ENCODE data around the gene PGP. TPM values are rescaled to one million over a fixed set of nuclear protein-coding genes. Genes with fewer than 3 reads are reported as not detected.

PGP gene
- polyA plus RNA-seq, 1 donor (not counting 4 experiments of a cell fraction or from before 2014, with no cell fraction given): 10.3 TPM

DNA sequence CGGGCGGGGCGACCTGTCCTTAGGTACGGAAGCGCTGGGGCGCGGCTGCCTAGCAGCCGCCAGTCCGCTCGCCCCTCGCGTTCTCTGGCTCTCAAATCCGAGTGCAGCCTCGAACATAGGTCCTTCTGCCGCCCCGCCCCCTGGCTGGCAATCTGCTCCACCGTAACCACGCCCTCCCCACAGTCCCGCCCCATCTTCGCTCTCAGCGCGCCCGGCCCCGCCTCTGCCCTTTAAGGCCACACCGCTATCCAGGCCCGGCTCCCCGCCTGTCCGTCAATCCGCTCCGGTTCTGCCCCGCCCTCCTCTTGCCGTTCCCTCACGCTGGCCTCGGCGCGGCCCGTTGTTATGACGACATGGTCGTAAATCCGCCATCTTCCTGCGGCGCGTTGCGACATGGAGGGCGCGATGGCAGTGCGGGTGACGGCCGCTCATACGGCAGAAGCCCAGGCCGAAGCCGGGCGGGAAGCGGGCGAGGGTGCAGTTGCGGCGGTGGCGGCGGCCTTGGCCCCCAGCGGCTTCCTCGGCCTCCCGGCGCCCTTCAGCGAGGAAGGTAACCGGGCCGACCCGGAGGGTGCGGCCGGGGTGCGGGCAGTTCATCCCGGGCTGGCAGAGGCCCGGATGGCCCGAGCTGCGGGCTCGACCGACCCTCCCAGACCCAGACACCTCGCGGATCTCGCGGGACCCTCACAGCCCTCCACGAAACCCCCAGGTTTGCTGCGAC, 8.7 kb upstream of the PGP start, which contains the start of gene E4F1:
E4F1 (plus strand) TSS at position 371 of the 721 bp plus-strand sequence; CDS start at position 394, 23 bp downstream.
- no peak for FAIRE-seq
- H2AFZ ChIP-seq (ENCODE audit: control insufficient read depth, low read length): peak within 1 kb of the TSS; percentile 89

GRCh38 chr16:2216330-2216729, 1.7 kb upstream of the PGP start:
- H3K9ac ChIP-seq (ENCODE audit: control insufficient read depth, extremely low read depth, insufficient read depth, low read length): no peak overlapping the region
- dilution Hi-C loops (cut with MboI; ENCODE audit: extremely low pct_ligation_motif_present, low sequenced_read_pairs): no loop called here
- H3K4me2 ChIP-seq (ENCODE audit: control insufficient read depth, extremely low read depth, insufficient read depth, low read depth, low read length): no peak overlapping the region
- H3K4me3 ChIP-seq (ENCODE audit: control insufficient read depth in 2 of 3, extremely low read depth in 1 of 3, insufficient read depth in 2 of 3, low read depth in 1 of 3, low read length in 3 of 3): no peak overlapping the region
- FAIRE-seq: no peak
- peaks cover 0 to 15% of the 10 kb centered on the region in 2 experiments for H3K36me3 ChIP-seq (ENCODE audit: control insufficient read depth in 2 of 2, extremely low read depth in 1 of 2, insufficient read depth in 2 of 2, low read length in 2 of 2)
- H3K9me3 ChIP-seq (ENCODE audit: control insufficient read depth, low read depth, low read length): no peaks in the 10 kb centered on the region
- H3K79me2 ChIP-seq (ENCODE audit: control insufficient read depth, insufficient read depth, low read length): peaks cover 20% of the 10 kb centered on the region
- H3K9me1 ChIP-seq (ENCODE audit: control insufficient read depth, extremely low read depth, insufficient read depth, low read length): no peaks in the 10 kb centered on the region
- no peak overlapping the region for H3K27ac ChIP-seq (ENCODE audit: control insufficient read depth, insufficient read depth, low read length)
- H3K4me1 ChIP-seq (ENCODE audit: control insufficient read depth, extremely low read depth, insufficient read depth, low read length): peaks cover 13% of the 10 kb centered on the region
- H4K20me1 ChIP-seq (ENCODE audit: control insufficient read depth, extremely low read depth, insufficient read depth, low read length): no peaks in the 10 kb centered on the region
- no peak overlapping the region for H2AFZ ChIP-seq (ENCODE audit: control insufficient read depth, low read length)
- H3K27me3 ChIP-seq (ENCODE audit: control insufficient read depth, extremely low read depth, insufficient read depth, low read length): no peaks in the 10 kb centered on the region
- DNase-seq (ENCODE audit: low read depth, low spot score): no peak
- TF ChIP-seq, protein P1, sequence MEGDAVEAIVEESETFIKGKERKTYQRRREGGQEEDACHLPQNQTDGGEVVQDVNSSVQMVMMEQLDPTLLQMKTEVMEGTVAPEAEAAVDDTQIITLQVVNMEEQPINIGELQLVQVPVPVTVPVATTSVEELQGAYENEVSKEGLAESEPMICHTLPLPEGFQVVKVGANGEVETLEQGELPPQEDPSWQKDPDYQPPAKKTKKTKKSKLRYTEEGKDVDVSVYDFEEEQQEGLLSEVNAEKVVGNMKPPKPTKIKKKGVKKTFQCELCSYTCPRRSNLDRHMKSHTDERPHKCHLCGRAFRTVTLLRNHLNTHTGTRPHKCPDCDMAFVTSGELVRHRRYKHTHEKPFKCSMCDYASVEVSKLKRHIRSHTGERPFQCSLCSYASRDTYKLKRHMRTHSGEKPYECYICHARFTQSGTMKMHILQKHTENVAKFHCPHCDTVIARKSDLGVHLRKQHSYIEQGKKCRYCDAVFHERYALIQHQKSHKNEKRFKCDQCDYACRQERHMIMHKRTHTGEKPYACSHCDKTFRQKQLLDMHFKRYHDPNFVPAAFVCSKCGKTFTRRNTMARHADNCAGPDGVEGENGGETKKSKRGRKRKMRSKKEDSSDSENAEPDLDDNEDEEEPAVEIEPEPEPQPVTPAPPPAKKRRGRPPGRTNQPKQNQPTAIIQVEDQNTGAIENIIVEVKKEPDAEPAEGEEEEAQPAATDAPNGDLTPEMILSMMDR (optimal IDR thresholded peaks at IDR 0.05 in 1 of 3, IDR thresholded peaks at IDR 0.05 in 1 of 3, conservative IDR thresholded peaks at IDR 0.05 in 1 of 3; ENCODE audit: extremely low read depth in 1 of 3, insufficient read depth in 2 of 3, low read length in 3 of 3): no peak
- no peak for TF ChIP-seq EZH2 (IDR thresholded peaks at IDR 0.05; ENCODE audit: low read length)

More for the DNA sequence above, 8.7 kb upstream of the PGP start, which contains the start of gene E4F1:
- Histone ChIP-seq H3K27me3 (ENCODE audit: control insufficient read depth, extremely low read depth, insufficient read depth, low read length) (no peaks in the 10 kb centered on the region), H3K4me3 (ENCODE audit: control insufficient read depth in 2 of 3, extremely low read depth in 1 of 3, insufficient read depth in 2 of 3, low read depth in 1 of 3, low read length in 3 of 3) (peak within 1 kb of the TSS; percentile 73 to 98 (median 96)), H3K9ac (ENCODE audit: control insufficient read depth, extremely low read depth, insufficient read depth, low read length) (peak within 1 kb of the TSS; percentile 89), H3K4me1 (ENCODE audit: control insufficient read depth, extremely low read depth, insufficient read depth, low read length) (peaks cover 12% of the 10 kb centered on the region), H3K27ac (ENCODE audit: control insufficient read depth, insufficient read depth, low read length) (peak within 1 kb of the TSS; percentile 73), H3K9me1 (ENCODE audit: control insufficient read depth, extremely low read depth, insufficient read depth, low read length) (no peaks in the 10 kb centered on the region), H3K36me3 (ENCODE audit: control insufficient read depth in 2 of 2, extremely low read depth in 1 of 2, insufficient read depth in 2 of 2, low read length in 2 of 2) (peaks cover 0 to 5% of the 10 kb centered on the region in 2 experiments), H3K4me2 (ENCODE audit: control insufficient read depth, extremely low read depth, insufficient read depth, low read depth, low read length) (peak within 1 kb of the TSS; percentile 78), H3K79me2 (ENCODE audit: control insufficient read depth, insufficient read depth, low read length) (peaks cover 42% of the 10 kb centered on the region), H4K20me1 (ENCODE audit: control insufficient read depth, extremely low read depth, insufficient read depth, low read length) (no peaks in the 10 kb centered on the region), H3K9me3 (ENCODE audit: control insufficient read depth, low read depth, low read length) (no peaks in the 10 kb centered on the region)
- dilution Hi-C loops (cut with MboI; ENCODE audit: extremely low pct_ligation_motif_present, low sequenced_read_pairs): no loop called here
- DNase-seq (ENCODE audit: low read depth, low spot score): peak; percentile 97
- TF ChIP-seq EZH2 (IDR thresholded peaks at IDR 0.05; ENCODE audit: low read length): no peak
- TF ChIP-seq, protein P1 (optimal IDR thresholded peaks at IDR 0.05 in 1 of 3, IDR thresholded peaks at IDR 0.05 in 1 of 3, conservative IDR thresholded peaks at IDR 0.05 in 1 of 3; ENCODE audit: extremely low read depth in 1 of 3, insufficient read depth in 2 of 3, low read length in 3 of 3): no peak
